Epithelial cell of esophagus (primary cell): ENCODE measurements around the gene CTRB2.
"Not testable (repeated sequence)": the region's sequence is repeated elsewhere in the genome, so short reads cannot be mapped to it uniquely, and the experiment has no call there.

Experiments used
- DNase-seq: peaks from one replicate; pipeline ENCODE4 v3.0.0; 2010; ENCODE audit warnings: low read depth
- H3K4me3 ChIP-seq: 2 replicates; pipeline ENCODE4 v1.5.1; 2011; ENCODE audit warnings: mild to moderate bottlenecking, low read length, control low read depth
- TF ChIP-seq, protein P1 (sequence below): IDR thresholded peaks from 2 replicates; pipeline ENCODE4 v1.5.1; 2011; ENCODE audit warnings: low read depth, mild to moderate bottlenecking, low read length, control low read depth, inconsistent platforms; ENCODE audit not compliant: insufficient read depth; ENCODE audit errors: missing control alignments

CTRB2 gene

DNA sequence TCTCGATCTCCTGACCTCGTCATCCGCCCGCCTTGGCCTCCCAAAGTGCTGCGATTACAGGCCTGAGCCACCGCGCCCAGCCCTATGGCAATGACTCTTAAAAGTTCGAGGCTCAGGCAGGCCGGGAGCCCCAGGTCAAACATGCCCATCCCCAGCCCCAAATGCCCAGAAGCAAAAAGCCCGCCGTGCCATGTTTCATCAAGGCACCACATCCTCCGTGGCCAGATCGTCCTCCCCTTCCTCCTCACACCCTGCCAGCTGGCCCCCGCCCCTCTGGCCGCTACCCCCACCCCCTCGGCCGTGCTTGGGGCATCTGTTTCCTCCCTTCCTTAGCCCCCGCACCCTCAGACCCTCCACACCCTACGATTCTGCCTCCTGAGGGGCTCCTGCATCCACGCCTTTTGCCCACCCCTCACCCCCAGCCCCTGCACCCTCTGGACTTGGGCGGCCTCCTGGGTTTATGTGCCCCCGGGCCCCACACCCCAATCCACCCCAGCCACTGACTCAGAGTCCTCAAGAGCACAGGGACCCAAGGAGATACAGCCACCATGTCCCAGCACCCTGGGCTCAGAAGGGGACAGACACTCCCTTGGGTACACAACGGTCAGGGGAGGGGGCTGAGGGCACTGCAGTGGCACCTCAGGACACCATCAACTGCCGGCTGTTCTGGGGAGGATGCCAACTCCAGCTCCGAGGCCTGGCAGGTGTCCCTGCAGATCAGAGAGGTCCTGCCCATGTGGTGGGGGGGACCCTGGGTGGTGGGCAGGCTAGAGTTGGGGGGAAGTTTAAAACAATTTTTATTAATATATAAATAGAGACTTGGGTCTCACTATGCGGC lies 18.9 kb upstream of the CTRB2 start:
- no peak for DNase-seq
- H3K4me3 ChIP-seq, result no peak overlapping the region
- TF ChIP-seq, protein P1, sequence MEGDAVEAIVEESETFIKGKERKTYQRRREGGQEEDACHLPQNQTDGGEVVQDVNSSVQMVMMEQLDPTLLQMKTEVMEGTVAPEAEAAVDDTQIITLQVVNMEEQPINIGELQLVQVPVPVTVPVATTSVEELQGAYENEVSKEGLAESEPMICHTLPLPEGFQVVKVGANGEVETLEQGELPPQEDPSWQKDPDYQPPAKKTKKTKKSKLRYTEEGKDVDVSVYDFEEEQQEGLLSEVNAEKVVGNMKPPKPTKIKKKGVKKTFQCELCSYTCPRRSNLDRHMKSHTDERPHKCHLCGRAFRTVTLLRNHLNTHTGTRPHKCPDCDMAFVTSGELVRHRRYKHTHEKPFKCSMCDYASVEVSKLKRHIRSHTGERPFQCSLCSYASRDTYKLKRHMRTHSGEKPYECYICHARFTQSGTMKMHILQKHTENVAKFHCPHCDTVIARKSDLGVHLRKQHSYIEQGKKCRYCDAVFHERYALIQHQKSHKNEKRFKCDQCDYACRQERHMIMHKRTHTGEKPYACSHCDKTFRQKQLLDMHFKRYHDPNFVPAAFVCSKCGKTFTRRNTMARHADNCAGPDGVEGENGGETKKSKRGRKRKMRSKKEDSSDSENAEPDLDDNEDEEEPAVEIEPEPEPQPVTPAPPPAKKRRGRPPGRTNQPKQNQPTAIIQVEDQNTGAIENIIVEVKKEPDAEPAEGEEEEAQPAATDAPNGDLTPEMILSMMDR, result no peak

DNA sequence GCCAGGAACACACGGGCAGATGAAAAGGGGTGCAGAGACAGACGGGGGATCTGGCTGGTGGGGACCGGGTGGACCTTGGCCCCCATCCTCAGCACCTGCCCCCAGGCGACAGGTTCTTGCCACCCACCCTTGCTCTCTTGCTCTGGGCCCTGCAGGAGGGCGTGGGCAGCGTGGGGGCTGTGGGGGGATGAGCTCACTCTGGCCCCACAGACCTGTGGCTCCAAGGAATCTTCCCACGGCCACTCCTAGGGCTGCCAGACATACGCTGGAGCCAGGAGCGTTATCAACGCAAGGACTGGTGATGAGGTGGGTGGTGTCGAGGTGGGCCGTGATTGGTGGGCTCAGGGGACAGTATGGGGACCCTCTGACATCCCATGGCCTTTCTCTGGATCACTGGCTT lies 18.1 kb upstream of the CTRB2 start:
- H3K4me3 ChIP-seq, result no peak overlapping the region
- no peak for DNase-seq
- TF ChIP-seq, protein P1, result no peak

DNA sequence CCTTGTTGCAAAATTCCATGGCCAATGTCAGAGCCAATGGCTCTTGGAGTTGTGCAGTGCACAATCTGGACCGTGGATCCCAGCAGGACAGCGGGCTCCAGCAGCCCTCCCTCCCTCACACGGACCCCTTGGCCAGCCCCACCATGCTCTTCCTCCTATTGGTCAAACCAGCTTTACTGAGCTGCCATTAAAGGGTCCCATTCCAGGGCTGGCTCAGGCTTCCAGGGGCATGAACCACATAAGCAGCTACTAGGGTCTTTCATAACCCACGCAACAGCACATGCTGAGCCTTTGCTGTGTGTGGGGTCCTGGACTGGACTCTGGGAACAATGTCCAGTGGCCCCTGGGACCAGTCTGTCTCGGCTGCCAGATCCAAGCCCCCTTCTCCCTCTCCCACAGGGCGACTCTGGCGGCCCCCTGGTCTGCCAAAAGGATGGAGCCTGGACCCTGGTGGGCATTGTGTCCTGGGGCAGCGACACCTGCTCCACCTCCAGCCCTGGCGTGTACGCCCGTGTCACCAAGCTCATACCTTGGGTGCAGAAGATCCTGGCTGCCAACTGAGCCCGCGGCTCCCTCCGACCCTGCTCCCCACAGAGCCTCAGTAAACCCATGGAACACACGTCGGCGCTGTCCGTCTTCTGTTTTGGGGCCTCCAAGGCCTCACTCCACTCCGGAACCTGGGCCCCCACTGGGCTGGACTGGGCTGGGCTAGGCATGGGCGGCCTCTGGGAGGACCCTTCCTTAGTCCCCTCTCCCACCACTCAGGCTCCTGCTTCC lies 17.5 kb upstream of the CTRB2 start:
- no peak overlapping the region for H3K4me3 ChIP-seq
- TF ChIP-seq, protein P1, result no peak
- no peak for DNase-seq

DNA sequence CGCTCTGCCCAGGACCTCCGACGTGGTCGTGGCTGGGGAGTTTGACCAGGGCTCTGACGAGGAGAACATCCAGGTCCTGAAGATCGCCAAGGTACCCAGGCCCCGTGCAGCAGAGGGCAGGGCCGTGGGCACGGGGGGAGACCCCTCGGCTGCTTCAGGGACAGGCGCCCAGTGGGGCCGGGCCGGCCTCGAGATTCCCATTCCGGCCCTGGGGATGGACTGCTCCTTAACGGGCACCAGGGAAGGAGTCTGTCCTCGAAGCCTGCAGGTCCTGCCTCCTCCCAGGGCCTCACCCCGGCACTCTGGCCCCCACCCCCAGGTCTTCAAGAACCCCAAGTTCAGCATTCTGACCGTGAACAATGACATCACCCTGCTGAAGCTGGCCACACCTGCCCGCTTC lies 16.2 kb upstream of the CTRB2 start:
- H3K4me3 ChIP-seq, DNase-seq: not testable (repeated sequence)

DNA sequence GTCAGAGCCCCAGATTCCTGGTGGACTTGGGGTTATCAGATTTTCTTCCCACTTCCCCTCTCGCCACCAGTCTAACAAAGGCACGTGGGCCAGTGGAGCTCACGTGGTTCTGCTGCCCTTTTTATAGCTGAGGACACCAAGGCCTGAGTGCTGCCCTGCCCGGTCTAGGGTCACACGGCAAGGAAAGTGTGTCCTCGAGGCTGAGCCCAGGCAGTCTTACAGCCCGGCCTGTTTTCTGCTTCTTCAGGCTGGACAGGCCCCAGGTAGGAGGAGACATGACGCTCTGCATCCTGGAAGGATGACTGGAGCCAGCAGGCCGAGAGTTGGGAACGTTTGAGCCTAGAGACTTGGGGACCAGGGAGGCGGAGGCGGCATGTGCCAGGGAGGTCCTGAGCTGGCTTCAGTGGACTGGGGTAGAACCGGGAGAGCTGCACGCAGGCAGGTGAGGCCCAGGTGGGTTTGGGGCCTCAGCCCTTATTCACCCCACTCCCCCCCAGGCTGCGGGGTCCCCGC lies 15.4 kb upstream of the CTRB2 start:
- H3K4me3 ChIP-seq, result no peak overlapping the region
- no peak for DNase-seq
- TF ChIP-seq, protein P1, result no peak

DNA sequence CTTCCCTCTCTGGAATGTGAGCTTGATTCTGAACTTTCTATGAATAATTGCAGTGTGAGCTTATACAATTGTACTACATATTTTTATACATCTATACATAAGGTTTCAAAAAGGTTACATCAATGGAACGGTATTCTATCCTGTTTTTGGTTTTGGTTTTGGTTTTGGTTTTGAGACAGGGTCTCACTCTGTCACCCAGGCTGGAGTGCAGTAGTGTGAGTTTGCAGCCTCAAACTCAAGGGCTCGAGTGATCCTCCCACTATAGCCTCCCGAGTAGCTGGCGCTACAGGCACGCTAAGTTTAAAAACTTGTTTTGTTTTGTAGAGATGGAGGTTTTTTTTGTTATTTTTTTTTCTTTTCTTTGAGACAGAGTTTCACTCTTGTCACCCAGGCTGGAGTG lies 12.9 kb upstream of the CTRB2 start:
- DNase-seq, result no peak
- TF ChIP-seq, protein P1, result no peak
- no peak overlapping the region for H3K4me3 ChIP-seq

DNA sequence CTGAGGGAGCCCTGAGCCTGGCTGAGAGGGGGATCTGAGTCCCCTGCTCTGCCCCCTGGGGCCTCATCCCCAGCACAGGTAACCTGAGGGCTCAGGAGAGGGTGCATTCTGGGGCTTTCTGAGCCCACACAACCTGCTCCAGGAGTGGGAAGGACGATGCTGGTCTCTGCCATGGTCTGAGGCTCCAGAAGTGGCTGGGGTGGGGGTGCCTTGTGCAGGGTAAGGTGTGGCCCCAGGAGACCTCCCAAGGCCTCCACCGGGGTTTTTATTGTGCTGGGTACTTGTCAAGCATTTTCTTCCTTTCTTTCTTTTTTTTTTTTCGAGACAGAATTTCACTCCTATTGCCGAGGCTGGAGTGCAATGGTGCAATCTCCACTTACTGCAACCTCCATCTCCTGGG lies 12.1 kb upstream of the CTRB2 start:
- no peak for DNase-seq
- TF ChIP-seq, protein P1, result no peak
- H3K4me3 ChIP-seq, result no peak overlapping the region
